ENCODE results near the gene PLD5.
"Not testable (repeated sequence)": the region's sequence is repeated elsewhere in the genome, so short reads cannot be mapped to it uniquely, and the experiment has no call there.

Gene PLD5

DNA sequence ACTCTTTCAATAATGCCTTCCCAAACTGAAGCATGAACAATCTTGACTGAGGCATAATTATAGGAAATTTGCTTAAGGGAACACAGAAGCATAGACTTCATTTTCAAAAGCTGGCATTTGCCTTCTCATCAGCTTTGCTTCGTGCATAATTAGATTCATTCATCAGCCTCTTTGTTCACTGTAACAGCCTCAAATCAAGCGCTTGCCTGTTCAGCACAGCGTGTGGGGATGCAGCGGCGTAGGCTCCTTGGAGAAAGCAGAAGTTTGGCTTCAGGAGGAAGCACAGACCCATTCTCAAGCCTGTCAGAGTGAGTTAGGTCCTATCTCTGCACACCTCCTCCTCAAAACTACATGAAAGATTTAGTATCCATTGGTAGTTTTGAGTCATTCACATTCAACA, 279.2 kb downstream of the PLD5 start:
- DNase-seq = no peak

DNA sequence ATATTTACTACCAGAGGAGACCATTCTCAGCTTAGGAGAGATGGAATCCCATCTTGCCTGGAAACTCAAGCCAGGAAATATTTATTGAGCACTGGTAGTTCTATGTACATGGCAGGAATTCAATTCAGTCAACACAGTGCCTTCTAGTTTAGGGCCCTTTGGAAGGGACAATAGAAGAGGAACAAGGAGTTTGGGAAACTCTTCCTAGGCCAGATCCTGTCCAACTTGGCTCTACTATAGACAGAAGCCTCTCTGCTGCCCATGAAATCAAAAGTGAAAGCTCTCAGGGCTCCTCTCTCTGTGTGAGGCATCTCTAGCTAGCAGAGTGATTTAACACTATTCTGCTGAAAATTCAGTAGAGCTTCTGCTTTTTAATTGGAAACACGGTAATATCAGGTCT, 281.0 kb downstream of the PLD5 start:
- DNase-seq = no peak

DNA sequence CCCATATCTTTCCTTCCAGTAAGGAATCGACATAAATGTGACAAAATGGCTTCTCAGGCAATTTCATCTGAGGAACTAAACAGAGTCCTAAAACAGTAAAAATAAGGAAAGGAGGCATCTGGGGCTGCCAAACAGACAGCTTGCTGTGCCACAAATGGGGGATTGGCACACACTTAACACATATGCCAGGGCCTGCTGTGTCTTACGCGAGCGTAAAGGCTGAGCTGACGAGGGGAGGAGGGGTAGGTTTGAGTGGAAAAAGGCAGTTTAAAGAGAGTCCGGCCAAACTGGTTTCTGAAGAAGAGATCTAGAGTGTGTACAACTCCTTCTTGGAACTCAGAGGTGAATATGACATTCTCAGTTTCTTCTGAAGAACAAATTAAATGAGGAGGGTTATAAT, 281.5 kb downstream of the PLD5 start:
- no peak for DNase-seq

DNA sequence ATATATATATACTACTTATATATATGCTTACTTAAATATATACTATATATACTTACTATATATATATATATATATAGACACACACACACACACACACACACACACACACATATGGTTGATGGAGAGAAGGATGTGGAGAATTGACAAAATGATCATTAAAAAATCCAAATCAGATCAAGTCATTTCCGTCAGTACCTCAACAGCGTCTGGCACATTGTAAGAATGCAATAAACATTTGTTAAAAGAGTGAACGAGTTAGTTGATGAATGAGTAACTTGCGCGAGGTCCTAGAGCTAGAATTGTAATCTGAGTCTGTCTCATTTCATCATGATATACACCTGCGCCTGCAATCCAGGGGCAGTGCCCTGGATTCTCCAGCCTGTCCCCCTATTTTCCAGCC, 282.6 kb downstream of the PLD5 start:
- DNase-seq = no peak

DNA sequence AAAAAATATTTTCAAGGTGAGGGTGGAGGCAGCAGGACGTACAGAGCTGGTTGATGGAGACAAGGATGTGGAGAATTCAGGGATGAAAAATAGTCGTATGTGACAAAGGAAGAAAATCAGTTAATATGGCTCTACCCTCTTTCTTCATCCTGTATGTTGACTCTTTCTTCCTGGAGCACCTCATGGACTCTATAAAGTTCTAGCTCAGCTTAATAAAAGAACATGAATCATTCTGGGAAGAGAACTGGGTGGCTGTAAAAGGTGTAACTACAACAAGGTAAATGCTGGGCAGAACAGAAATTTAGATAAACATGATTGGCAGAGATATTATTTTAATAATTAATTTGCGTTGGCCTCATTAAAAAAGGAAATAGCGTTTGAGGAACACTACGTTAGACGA, 283.8 kb downstream of the PLD5 start:
- peak; percentile 47 for DNase-seq

DNA sequence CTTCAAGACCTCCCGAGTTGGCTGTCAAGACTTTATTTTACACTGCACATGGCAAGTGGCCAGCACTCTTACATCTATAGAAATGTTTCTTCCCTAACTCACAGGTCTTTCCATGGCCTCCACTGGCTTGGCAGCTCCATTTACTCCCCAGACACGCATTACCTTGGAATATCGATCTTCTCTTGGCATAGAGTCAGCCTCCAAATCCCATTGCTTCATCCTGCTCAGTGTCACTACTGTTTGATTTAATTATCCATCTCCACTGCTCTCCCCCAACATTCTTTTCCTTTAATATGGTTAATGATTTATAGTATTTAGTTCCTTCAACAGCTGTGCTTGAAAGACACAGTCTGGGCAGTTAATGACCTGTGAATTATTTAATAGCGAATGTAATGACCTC, 284.4 kb downstream of the PLD5 start:
- peak; percentile 89 for DNase-seq

DNA sequence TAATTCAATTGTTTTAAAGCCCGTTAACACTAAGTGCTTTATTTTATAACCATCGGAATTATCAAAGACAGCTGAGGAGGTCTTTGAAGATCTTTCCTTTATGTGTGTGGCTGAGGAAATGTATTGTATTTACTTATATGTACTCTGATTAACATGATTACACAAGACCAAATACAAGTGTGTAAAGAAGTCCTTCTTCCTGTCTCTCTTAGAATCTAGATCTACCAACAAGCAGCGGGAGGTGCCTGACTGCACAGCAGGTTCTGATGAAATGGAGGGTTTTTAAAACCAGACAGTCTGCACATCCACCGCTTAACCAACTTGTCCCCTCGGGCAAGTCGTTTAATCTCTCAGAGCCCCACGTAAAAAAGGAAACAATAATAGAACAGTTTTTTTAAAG, 285.1 kb downstream of the PLD5 start:
- DNase-seq = no peak

DNA sequence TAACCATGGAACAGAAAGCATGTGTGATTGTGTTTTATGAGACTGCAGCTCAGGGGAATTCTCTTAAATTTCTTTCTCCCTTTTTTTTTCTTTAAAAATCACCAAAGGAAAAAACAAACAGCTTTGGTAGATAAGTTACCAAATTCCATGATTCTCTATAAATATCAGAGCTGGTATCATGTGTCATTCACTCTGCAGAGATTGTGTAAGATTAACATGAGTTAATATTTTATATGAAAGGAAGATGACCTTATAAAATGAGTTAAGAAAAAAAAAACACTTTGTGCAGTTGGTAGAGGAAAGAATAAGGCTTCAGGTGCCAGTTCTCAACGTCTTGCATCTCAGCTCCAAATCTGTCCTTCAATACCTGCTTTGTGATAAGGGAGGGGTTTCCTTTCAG, 287.4 kb downstream of the PLD5 start:
- peak; percentile 47 for DNase-seq

DNA sequence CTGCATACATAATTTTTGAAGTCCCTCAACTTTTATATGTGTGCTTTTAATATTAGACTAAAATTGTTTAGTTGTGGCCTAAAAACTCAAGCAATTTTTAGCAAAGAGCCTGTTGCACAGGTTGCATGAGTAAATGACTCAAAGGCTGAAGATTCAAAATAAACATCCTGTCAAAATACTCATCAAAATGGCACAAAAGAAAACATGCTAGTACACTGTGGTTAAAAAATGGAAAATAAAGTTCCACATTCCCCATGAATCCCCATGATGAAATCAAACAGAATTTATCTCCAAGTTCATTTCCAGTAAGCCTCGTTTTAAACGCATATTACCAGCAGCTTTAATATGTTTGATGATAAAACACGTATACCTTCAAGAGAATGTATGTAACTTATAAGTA, 295.5 kb downstream of the PLD5 start:
- no peak for DNase-seq

DNA sequence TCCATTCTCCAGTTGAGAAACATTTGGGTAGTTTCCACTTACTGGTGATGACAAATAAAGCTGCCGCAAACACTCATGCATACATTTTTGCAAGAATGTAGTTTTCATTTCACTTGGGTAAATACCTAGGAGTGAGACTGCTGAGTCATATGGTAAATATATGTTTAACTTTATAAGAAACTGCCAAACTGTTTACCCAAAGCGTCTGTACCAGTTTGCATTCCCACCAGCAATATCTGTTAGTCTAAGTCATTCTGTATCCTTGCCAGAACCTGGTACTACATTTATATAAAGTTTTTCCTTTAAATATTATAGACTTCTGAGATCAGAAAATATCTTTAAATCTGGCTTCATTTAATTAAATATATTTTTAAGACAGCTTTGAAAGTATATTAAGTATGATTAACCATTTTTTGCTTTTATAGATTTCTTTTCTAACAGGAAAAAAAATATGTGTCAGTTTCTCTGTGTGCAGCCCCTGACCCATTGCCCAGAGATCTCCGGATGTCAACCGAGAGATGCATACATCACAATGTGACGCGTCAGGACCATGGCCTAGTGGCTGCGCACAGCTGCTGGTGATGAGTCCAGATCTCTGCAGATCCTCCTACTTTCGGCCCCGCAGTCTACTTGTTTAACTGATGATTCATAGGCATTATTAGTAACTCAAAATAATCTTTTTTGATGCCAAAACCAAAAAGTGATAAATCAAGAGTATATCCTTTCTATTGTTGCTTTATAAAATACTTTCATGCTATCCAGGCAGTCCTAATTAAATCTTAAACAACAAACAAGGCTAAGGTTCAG, 298.5 kb downstream of the PLD5 start:
- no peak for DNase-seq

DNA sequence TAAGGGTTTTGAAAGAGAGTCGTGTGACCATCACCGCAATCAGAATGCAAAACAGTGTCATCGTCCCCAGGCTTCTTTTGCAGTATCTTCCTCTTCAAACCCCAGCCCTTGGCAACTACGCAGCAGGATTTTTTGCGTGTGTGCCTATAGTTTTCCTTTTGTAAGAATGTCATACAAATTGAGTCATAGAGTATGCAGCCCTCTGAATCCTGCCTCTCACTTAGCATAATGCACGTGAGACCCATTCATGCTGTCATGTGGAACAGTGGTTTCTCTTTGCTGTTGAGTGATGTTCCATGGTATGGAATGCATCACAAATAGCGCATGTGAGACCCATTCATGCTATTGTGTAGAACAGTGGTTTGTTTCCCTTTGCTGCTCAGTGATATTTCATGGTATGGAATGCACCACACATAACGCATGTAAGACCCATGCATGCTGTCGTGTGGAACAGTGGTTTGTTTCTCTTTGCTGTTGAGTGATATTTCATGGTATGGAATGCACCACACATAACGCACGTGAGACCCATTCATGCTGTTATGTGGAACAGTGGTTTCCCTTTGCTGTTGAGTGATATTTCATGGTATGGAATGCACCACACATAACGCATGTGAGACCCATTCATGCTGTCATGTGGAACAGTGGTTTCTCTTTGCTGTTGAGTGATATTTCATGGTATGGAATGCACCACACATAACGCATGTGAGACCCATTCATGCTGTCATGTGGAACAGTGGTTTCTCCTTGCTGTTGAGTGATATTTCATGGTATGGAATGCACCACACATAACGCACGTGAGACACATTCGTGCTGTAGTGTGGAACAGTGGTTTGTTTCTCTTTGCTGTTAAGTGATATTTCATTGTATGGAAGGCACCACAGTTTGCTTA, 299.4 kb downstream of the PLD5 start:
- not testable (repeated sequence) for DNase-seq

DNA sequence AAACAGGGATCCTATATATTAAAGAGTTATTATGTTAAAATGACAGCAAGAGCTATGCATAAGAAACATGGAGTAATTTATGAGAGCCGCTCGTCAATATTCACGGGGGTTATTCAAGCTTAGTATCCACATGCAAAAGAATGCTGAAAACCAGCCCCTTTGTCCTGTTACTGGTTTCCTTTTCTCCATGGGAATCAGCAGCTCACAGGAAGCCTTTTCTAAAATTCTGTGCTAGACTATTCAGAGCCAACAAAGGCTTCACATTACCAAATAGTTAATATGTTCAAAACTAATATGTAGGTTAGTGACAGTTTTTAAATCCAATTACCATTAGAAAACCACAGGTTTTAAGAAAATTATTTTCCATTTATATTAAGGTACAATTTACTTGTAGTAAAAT, 300.0 kb downstream of the PLD5 start:
- no peak for DNase-seq

DNA sequence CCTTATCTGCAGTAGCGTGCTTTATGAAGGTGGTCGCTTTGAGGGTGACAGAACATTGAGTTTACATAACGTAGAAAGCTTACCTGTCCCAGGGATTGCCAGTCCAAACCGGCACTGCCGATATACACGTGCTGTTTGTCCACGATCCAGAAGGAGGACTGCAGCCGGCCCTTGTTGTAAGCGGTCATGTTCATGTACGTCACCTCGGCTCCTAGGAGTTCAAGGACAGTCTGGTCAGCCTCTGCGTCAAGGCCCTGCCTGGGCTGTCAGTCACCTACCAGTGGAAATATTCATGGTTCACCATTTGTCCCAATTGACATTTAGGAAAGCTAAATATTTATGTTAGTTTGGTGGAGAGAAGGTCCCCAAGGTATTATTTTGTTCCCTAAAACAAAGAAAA, 304.6 kb downstream of the PLD5 start:
- DNase-seq = no peak

DNA sequence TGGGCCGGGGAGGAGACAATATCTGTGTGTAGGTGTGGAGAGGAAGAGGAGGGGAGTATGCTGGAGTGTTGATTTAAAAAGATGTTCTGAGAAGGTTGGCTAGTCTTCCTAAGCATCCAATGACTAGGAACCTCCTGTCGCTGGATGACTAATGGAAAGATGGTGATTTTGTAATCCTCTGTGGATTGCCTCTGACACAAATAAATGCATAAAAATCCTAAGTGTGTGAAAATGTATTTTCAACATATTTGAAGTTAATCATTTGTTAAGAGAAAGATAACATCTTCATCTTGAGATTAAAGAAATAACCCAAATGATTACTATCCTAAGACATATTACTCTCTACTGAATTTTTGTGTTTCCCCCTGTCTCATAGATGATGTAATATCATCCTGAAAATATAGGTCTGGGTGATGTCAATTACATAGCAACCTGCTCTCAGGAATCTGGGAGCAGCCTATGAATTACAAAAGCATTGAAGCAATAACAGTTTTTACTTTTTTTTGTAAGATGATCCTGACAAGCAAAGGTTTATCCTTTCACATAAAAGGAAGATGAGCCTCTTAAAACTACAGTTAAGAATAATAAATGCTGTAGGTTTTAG, 305.1 kb downstream of the PLD5 start:
- peak; percentile 14 for DNase-seq

DNA sequence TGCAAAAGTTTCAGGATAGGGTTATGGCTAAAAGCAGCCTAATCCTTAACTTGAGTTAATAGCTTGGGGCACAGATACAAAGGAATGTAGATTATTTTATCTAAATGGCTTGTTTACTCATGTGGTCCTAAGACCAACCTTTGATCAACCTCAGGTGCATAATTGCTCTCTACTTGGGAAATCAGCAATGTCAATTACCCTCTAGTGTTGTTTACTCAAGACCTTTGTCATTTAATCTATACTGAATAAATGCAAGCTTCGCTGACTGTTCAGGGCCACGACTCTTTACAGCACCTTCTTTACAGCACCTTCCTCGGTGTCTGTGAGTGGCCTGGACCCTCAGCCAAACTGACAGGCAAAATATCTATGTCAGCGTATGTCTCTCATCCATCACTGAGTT, 308.1 kb downstream of the PLD5 start:
- DNase-seq = no peak

DNA sequence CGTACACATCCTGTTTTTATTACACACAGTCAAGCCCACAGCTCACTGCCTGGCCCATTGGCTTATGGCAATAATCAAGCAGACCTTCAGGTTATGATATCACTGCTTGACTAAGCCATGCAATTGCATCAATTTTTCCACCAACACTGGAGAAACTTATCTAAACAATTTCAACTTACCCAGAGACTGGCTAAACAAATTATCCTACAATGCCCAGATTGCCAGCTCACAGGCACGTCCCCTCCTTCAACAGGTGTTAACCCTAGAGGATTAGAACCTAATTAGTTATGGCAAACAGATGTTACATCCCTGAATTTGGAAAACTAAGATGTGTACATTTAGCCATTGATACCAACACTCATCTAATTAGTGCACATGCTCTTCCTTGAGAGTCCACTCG, 310.0 kb downstream of the PLD5 start:
- not testable (repeated sequence) for DNase-seq

DNA sequence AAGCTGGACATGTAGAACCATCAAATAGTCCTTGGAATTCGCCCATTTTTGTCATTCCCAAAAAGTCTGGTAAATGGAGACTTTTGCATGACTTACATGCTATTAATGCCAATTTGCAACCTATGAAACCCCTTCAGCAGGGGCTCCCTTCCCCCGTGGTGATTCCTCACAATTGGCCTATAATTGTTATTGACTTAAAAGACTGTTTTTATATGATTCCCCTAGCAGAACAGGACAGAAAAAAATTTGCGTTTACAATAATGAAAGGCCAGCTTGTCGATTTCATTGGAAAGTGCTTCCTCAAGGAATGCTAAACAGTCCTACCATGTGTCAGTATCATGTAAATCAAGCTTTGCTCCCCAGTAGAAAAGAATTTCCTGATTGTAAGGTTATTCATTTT, 311.5 kb downstream of the PLD5 start:
- not testable (repeated sequence) for DNase-seq

DNA sequence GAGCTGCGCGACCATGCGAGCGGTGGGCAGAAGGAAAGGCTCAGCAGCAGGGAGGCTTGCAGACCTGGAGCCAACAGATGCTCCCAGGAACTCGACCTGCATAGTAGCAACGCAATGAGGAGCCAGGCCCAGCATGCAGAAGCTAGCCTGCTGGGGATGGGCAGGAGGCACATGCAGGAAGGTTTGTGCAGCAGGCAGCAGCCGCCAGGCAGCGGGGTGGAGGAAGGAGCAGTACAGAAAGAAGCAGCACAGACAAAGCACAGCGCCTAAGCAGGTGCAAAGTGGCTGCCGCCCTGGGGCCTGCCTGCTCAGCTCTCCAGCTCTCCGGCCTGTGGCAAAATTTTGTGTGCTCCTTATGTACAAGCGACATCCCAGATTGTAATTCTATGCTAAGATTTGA, 312.1 kb downstream of the PLD5 start:
- DNase-seq = no peak

DNA sequence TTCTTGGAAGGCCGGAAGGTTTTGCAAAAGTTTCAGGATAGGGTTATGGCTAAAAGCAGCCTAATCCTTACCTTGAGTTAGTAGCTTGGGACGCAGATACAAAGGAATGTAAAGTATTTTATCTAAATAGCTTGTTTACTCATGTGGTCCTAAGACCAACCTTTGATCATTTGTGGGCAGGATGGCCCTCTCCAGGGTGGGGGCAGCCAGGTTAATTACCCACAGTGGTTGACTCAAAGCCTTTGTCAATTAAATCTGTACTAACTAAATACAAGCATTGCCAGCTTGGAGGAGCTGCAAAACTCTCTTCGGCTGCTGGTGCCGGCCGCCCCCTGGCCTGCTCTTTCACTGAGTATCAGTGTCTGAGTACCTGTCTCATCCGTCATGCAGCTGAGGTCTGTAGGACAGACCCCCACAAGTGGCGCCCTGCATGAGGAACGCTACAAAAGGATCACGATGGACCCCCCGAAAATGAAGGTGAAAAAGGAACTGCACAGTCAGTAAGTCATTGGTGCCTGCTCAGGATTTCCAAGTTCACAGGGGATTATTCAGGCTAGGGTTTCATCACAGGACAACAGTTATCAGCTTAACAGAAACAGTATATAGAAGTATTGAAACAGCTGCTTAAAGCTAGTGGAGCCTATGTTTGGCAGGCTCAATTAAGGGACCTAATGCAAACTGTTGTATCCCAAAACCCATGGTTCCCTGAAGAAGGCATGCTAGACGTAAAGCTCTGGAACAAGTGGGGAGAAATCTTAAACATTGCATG, 313.1 kb downstream of the PLD5 start:
- DNase-seq = no peak

DNA sequence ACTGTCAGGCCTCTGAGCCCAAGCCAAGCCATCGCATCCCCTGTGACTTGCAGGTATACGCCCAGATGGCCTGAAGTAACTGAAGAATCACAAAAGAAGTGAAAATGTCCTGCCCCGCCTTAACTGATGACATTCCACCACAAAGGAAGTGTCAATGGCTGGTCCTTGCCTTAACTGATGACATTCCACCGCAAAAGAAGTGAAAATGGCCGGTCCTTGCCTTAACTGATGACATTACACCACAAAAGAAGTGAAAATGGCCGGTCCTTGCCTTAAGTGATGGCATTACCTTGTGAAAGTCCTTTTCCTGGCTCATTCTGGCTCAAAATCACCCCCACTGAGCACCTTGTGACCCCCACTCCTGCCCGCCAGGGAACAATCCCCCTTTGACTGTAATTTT, 314.2 kb downstream of the PLD5 start:
- not testable (repeated sequence) for DNase-seq

DNA sequence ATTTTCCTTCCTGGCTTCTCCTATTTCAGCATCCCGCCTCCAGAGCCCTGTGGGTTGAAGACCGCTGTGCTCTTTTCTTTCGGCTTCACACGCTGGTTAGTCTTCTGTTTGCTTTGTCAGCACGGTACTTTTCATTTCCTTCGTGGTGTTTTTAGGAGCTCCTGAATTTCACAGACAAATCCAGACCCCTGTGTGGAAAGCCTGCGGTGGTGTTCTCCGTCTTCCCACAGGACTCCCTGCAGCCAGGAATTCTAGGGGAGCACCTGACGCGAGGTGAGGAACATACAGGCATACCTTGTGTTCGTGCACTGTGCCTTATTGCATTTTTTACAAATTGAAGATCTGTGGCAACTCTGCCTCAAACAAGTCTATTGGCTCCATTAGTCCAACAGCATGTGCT, 315.4 kb downstream of the PLD5 start:
- DNase-seq = no peak

DNA sequence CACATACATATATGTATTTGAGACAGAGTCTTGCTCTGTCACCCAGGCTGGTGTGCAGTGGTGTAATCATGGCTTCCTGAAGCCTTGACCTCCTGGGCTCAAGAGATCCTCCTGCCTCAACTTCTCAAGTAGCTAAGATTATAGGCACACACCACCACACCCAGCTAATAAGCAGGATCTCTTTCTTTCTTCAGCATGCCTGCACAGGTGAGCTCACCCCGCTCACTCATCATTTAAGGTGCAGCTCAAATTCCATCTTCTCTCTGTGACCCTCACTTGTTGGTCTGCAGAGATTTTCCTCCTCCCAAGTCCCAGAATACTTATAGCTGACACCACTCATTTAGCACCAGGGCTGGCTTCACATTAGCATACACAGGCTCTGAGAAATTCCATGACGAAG, 316.5 kb downstream of the PLD5 start:
- no peak for DNase-seq

DNA sequence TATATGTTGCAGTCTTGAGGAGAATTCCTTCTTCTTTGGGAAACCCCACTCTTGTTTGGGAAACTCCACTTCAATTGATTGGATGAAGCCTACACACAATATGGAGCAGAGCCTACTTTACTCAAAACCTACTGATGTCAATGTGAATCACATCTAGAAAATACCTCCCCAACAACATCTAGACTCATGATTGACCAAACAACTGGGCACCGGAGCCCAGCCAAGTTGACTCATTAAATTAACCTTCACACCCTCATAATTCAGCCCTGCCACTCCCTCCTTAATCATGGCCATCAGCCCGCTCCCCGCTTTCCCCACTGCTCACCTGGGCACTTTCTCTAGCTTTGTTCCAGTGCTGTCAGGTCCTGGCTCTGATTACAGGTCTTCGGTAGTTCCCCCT, 317.5 kb downstream of the PLD5 start:
- DNase-seq = no peak
